GM23338 (cell line): ENCODE data around the gene DNAJB6. TPM values are rescaled to one million over a fixed set of nuclear protein-coding genes. Genes with fewer than 3 reads are reported as not detected.

ENCODE experiments used
- ATAC-seq: fragments of 200-7000 bp; cut with Tn5 transposase; 3 replicates; pipeline ENCODE4 v1.9.1; 2020
- DNase-seq: peaks from one replicate; pipeline ENCODE4 v3.0.0-alpha.2; 2015; ENCODE audit warnings: low spot score
- H2AFZ ChIP-seq: fragments of 200-600 bp; sonication (generic); 2 replicates; pipeline ENCODE4 v1.8.0; 2016; ENCODE audit warnings: antibody characterized with exemption, mild to moderate bottlenecking, moderate library complexity
- H3F3A ChIP-seq: fragments of 200-600 bp; sonication (generic); replicated peaks from 2 replicates; pipeline ENCODE4 v1.8.0; 2017; ENCODE audit warnings: antibody characterized with exemption, mixed run types, low read depth
- H3K27ac ChIP-seq: fragments of 200-600 bp; sonication (generic); 2 replicates; pipeline ENCODE4 v1.6.1; 2016; ENCODE audit warnings: low read depth
- H3K27me3 ChIP-seq: fragments of 200-600 bp; sonication (generic); 2 replicates; pipeline ENCODE4 v1.8.0; 2016; ENCODE audit warnings: mild to moderate bottlenecking, mixed run types, moderate library complexity; ENCODE audit not compliant: insufficient read depth
- H3K36me3 ChIP-seq: fragments of 200-600 bp; sonication (generic); 2 replicates; pipeline ENCODE4 v1.8.0; 2016; ENCODE audit warnings: mild to moderate bottlenecking; ENCODE audit not compliant: insufficient read depth
- H3K4me1 ChIP-seq: fragments of 200-600 bp; sonication (generic); 2 replicates; pipeline ENCODE4 v1.8.0; 2016; ENCODE audit warnings: mild to moderate bottlenecking, moderate library complexity; ENCODE audit not compliant: insufficient read depth
- H3K4me2 ChIP-seq: fragments of 200-600 bp; sonication (generic); 2 replicates; pipeline ENCODE4 v1.7.1; 2017; ENCODE audit warnings: mixed run types
- H3K4me3 ChIP-seq: fragments of 200-600 bp; sonication (generic); 2 replicates; pipeline ENCODE4 v1.6.1; 2016; ENCODE audit warnings: mixed run types
- H3K79me2 ChIP-seq: fragments of 200-600 bp; sonication (generic); replicated peaks from 2 replicates; pipeline ENCODE4 v1.8.0; 2017; ENCODE audit warnings: mild to moderate bottlenecking; ENCODE audit not compliant: insufficient read depth
- H3K9me2 ChIP-seq: fragments of 200-600 bp; sonication (generic); 2 replicates; pipeline ENCODE4 v1.8.0; 2017; ENCODE audit not compliant: insufficient read depth
- H4K20me1 ChIP-seq: fragments of 200-600 bp; sonication (generic); replicated peaks from 2 replicates; pipeline ENCODE4 v1.8.0; 2017; ENCODE audit warnings: mild to moderate bottlenecking; ENCODE audit not compliant: insufficient read depth
- H3K27ac Mint-ChIP-seq: 2 replicates; pipeline ENCODE4 v1.8.0; 2020; ENCODE audit warnings: inconsistent platforms, mild to moderate bottlenecking, moderate library complexity, mixed read lengths
- H3K27me3 Mint-ChIP-seq: 3 replicates; pipeline ENCODE4 v1.8.0; 2022; ENCODE audit warnings: low read depth, mild to moderate bottlenecking, moderate library complexity, mixed read lengths, inconsistent platforms; ENCODE audit not compliant: insufficient read depth, poor library complexity
- H3K36me3 Mint-ChIP-seq: 3 replicates; pipeline ENCODE4 v1.8.0; 2021; ENCODE audit warnings: low read depth, mild to moderate bottlenecking, inconsistent platforms, moderate library complexity, mixed read lengths
- H3K4me1 Mint-ChIP-seq: 3 replicates; pipeline ENCODE4 v1.8.0; 2020; ENCODE audit warnings: mild to moderate bottlenecking, inconsistent platforms, mixed read lengths
- H3K4me3 Mint-ChIP-seq: 3 replicates; pipeline ENCODE4 v1.8.0; 2021; ENCODE audit warnings: moderate library complexity, mild to moderate bottlenecking, inconsistent platforms, mixed read lengths
- H3K9me3 Mint-ChIP-seq: 3 replicates; pipeline ENCODE4 v1.8.0; 2020; ENCODE audit warnings: moderate library complexity, mild to moderate bottlenecking, inconsistent platforms, mixed read lengths
- CREB1 ChIP-seq: fragments of 250-450 bp; sonication (Bioruptor Pico); IDR thresholded peaks from 2 replicates; pipeline ENCODE4 v1.5.0; 2020; ENCODE audit warnings: low read depth, mild to moderate bottlenecking, moderate library complexity
- ETS1 ChIP-seq: IDR thresholded peaks from 2 replicates; pipeline ENCODE4 v1.6.1; 2016; ENCODE audit warnings: antibody characterized with exemption
- EZH2 ChIP-seq: fragments of 200-600 bp; sonication (generic); IDR thresholded peaks from one replicate; pipeline ENCODE4 v1.8.0; 2017; ENCODE audit warnings: antibody characterized with exemption, mild to moderate bottlenecking, low read depth; ENCODE audit not compliant: unreplicated experiment
- EZH2phosphoT487 ChIP-seq: fragments of 200-600 bp; sonication (generic); IDR thresholded peaks from one replicate; pipeline ENCODE4 v1.8.1; 2018; ENCODE audit warnings: antibody characterized with exemption; ENCODE audit not compliant: unreplicated experiment
- JUNB ChIP-seq: IDR thresholded peaks from one replicate; pipeline ENCODE4 v1.6.1; 2016; ENCODE audit warnings: antibody characterized with exemption; ENCODE audit not compliant: unreplicated experiment
- NANOG ChIP-seq: IDR thresholded peaks from 2 replicates; pipeline ENCODE4 v1.6.1; 2016; ENCODE audit warnings: antibody characterized with exemption, borderline replicate concordance
- POLR2AphosphoS5 ChIP-seq: IDR thresholded peaks from 2 replicates; pipeline ENCODE4 v1.6.1; 2016; ENCODE audit warnings: antibody characterized with exemption, low read depth
- STAT1 ChIP-seq: IDR thresholded peaks from one replicate; pipeline ENCODE4 v1.6.1; 2016; ENCODE audit warnings: antibody characterized with exemption; ENCODE audit not compliant: unreplicated experiment
- ZNF114 ChIP-seq: fragments of 250-450 bp; sonication (Bioruptor Pico); IDR thresholded peaks from 2 replicates; pipeline ENCODE4 v1.5.0; 2020; ENCODE audit warnings: mild to moderate bottlenecking, moderate library complexity
- ZNF331 ChIP-seq: fragments of 250-450 bp; sonication (Bioruptor Pico); IDR thresholded peaks from 2 replicates; pipeline ENCODE4 v1.5.0; 2020; ENCODE audit warnings: low read depth, mild to moderate bottlenecking, moderate library complexity
- ZNF462 ChIP-seq: fragments of 250-450 bp; sonication (Bioruptor Pico); IDR thresholded peaks from 2 replicates; pipeline ENCODE4 v1.5.0; 2020; ENCODE audit warnings: mild to moderate bottlenecking, moderate library complexity
- polyA plus RNA-seq: library from polyadenylated mRNA; unstranded; fragments of >200 nt; fragmentation: Nextera tagmentation; extraction: Ambion mirVana; gene quantifications from 2 replicates; pipeline ENCODE4 v1.2.1, GENCODE V29; 2016
- total RNA-seq: library from RNA; depleted of rRNA; stranded (reverse); fragments of >200 nt; shearing (Covaris generic); gene quantifications from 2 replicates; pipeline ENCODE4 v1.2.3, GENCODE V29; 2014
- TF ChIP-seq, protein P1 (sequence below): IDR thresholded peaks from one replicate; pipeline ENCODE4 v1.6.1; 2018; ENCODE audit warnings: antibody characterized with exemption; ENCODE audit not compliant: unreplicated experiment
- TF ChIP-seq, protein P2 (sequence below), 2 experiments: fragments of 200-600 bp in 1 of 2; sonication (generic) in 1 of 2; conservative IDR thresholded peaks; 2 replicates each; pipeline versions ENCODE4 v1.5.1 to v1.6.1; 2016 to 2017; ENCODE audit warnings: antibody characterized with exemption in 2 of 2, low read depth in 2 of 2, mild to moderate bottlenecking in 2 of 2, moderate library complexity in 1 of 2

DNAJB6 gene
- total and polyA plus RNA-seq, 2 experiments from 2014 or later: 308 to 322 TPM

- Histone ChIP-seq H3K27me3 (no peaks in the 10 kb centered on the region), H3K79me2 (peaks cover 60% of the 10 kb centered on the region), H3F3A (peaks cover 43% of the 10 kb centered on the region), H3K27ac (peak overlapping the region; percentile 68; the same call in 1 of the 2 replicates), H3K4me1 (peaks cover 25% of the 10 kb centered on the region), H2AFZ (no peak overlapping the region), H4K20me1 (peaks cover 30% of the 10 kb centered on the region; the same call in 1 of the 2 replicates), H3K36me3 (peaks cover 4% of the 10 kb centered on the region; the same call in 1 of the 2 replicates), H3K4me3 (no peak overlapping the region), H3K4me2 (no peak overlapping the region), H3K9me2 (no peaks in the 10 kb centered on the region)
- H3K36me3 Mint-ChIP-seq: peaks cover 55% of the 10 kb centered on the region
- DNase-seq: no peak
- no peak for ATAC-seq
- H3K4me3 Mint-ChIP-seq: no peak overlapping the region
- H3K27me3 Mint-ChIP-seq: peaks cover 36% of the 10 kb centered on the region
- peak overlapping the region; percentile 71; the same call in 1 of the 2 replicates for H3K27ac Mint-ChIP-seq
- H3K4me1 Mint-ChIP-seq: peaks cover 47% of the 10 kb centered on the region
- TF ChIP-seq EZH2phosphoT487 (no peak), ZNF462 (no peak), ZNF114 (CRISPR knock-in tag) (no peak), JUNB (no peak), ZNF331 (no peak), POLR2AphosphoS5 (no peak), CREB1 (CRISPR knock-in tag) (no peak), STAT1 (no peak), EZH2 (no peak), ETS1 (no peak), NANOG (no peak)
- TF ChIP-seq, protein P1, sequence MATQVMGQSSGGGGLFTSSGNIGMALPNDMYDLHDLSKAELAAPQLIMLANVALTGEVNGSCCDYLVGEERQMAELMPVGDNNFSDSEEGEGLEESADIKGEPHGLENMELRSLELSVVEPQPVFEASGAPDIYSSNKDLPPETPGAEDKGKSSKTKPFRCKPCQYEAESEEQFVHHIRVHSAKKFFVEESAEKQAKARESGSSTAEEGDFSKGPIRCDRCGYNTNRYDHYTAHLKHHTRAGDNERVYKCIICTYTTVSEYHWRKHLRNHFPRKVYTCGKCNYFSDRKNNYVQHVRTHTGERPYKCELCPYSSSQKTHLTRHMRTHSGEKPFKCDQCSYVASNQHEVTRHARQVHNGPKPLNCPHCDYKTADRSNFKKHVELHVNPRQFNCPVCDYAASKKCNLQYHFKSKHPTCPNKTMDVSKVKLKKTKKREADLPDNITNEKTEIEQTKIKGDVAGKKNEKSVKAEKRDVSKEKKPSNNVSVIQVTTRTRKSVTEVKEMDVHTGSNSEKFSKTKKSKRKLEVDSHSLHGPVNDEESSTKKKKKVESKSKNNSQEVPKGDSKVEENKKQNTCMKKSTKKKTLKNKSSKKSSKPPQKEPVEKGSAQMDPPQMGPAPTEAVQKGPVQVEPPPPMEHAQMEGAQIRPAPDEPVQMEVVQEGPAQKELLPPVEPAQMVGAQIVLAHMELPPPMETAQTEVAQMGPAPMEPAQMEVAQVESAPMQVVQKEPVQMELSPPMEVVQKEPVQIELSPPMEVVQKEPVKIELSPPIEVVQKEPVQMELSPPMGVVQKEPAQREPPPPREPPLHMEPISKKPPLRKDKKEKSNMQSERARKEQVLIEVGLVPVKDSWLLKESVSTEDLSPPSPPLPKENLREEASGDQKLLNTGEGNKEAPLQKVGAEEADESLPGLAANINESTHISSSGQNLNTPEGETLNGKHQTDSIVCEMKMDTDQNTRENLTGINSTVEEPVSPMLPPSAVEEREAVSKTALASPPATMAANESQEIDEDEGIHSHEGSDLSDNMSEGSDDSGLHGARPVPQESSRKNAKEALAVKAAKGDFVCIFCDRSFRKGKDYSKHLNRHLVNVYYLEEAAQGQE: no peak
- TF ChIP-seq, protein P2, sequence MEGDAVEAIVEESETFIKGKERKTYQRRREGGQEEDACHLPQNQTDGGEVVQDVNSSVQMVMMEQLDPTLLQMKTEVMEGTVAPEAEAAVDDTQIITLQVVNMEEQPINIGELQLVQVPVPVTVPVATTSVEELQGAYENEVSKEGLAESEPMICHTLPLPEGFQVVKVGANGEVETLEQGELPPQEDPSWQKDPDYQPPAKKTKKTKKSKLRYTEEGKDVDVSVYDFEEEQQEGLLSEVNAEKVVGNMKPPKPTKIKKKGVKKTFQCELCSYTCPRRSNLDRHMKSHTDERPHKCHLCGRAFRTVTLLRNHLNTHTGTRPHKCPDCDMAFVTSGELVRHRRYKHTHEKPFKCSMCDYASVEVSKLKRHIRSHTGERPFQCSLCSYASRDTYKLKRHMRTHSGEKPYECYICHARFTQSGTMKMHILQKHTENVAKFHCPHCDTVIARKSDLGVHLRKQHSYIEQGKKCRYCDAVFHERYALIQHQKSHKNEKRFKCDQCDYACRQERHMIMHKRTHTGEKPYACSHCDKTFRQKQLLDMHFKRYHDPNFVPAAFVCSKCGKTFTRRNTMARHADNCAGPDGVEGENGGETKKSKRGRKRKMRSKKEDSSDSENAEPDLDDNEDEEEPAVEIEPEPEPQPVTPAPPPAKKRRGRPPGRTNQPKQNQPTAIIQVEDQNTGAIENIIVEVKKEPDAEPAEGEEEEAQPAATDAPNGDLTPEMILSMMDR (conservative IDR thresholded peaks at IDR 0.05; ENCODE audit: low read depth in 2 of 2): no peak
- peaks cover 3% of the 10 kb centered on the region; the same call in 1 of the 3 replicates for H3K9me3 Mint-ChIP-seq
These were observed 74.2 kb downstream of the DNAJB6 start for GRCh38 chr7:157410831-157411556.
